ENCODE measurements around the gene SNORC.

GRCh38 chr2:232860593-232861241 is 9.3 kb upstream of the SNORC start:
- TF ChIP-seq, protein P1, sequence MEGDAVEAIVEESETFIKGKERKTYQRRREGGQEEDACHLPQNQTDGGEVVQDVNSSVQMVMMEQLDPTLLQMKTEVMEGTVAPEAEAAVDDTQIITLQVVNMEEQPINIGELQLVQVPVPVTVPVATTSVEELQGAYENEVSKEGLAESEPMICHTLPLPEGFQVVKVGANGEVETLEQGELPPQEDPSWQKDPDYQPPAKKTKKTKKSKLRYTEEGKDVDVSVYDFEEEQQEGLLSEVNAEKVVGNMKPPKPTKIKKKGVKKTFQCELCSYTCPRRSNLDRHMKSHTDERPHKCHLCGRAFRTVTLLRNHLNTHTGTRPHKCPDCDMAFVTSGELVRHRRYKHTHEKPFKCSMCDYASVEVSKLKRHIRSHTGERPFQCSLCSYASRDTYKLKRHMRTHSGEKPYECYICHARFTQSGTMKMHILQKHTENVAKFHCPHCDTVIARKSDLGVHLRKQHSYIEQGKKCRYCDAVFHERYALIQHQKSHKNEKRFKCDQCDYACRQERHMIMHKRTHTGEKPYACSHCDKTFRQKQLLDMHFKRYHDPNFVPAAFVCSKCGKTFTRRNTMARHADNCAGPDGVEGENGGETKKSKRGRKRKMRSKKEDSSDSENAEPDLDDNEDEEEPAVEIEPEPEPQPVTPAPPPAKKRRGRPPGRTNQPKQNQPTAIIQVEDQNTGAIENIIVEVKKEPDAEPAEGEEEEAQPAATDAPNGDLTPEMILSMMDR (IDR thresholded peaks at IDR 0.05; ENCODE audit: insufficient read depth, low read depth, low read length) = no peak
- TF ChIP-seq EZH2 (IDR thresholded peaks at IDR 0.05; ENCODE audit: insufficient read depth, low read length) = no peak
